HG03060 (cell line): Measurements from ENCODE around the gene EXOSC10.
"Not testable (repeated sequence)": the region's sequence is repeated elsewhere in the genome, so short reads cannot be mapped to it uniquely, and the experiment has no call there.

Experiments used
- ATAC-seq: cut with Tn5 transposase; IDR thresholded peaks from one replicate; pipeline ENCODE4 v1.9.1; 2021; ENCODE audit warnings: low read depth, moderate number of reproducible peaks; ENCODE audit not compliant: unreplicated experiment

The EXOSC10 gene

DNA sequence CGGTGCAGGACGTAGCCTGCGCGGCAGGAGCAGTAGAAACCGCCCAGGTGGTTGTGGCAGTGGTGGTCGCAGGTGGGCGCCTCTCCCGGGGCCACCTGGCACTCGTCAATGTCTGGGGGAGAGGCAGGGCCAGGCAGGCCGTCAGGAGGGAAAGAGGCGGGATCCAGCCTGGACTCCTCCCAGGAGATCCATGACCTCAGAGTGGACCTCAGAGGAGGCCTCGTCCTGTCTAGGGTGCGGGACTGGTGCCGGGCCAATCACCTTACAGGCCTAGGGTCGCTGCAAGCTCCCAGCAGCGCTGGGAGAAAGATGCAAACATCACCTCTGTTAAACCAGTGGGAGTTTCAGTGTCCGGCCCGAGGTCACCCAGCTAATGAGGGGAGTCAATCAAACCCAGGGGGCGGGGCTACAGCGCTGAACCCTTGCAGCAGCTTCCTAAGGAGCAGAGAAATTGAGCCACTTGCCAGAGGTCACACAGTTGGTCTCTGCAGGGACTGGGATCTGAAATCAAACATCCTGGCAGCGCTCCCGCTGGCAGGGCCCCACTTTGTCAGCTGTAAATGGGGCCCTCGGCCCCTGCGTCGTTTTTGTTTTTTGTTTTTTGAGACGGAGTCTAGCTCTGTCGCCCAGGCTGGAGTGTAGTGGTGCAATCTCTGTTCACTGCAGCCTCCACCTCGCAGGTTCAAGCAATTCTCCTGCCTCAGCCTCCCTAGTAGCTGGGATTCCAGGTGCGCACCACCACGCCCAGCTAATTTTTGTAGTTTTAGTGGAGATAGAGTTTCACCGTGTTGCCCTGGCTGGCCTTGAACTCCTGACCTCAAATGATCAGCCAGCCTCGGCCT lies 54.0 kb downstream of the EXOSC10 start:
- no peak for ATAC-seq

GRCh38 chr1:11044849-11045427 lies 54.7 kb downstream of the EXOSC10 start:
- no peak for ATAC-seq

GRCh38 chr1:11044086-11044848 lies 55.4 kb downstream of the EXOSC10 start:
- ATAC-seq, result no peak

- no peak for ATAC-seq
Observed at GRCh38 chr1:11042995-11043874, 56.4 kb downstream of the EXOSC10 start.

GRCh38 chr1:11042065-11042464 lies 57.6 kb downstream of the EXOSC10 start:
- no peak for ATAC-seq

DNA sequence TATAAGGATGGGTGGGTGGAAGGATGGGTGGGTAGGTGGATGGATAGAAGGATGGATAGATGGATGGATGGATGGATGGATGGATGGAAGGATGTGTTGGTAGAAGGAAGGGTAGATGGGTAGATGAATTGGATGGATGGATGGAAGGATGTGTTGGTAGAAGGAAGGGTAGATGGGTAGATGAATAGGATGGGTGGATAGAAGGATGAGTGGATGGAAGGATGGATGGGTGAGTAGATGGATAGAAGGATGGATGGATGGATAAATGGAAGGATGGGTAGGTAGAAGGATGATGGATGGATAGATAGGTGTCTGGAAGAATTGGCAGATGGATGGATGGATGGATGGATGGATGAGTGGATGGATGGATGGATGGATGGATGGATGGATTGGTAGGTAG lies 58.6 kb downstream of the EXOSC10 start:
- ATAC-seq, result no peak

- ATAC-seq, result not testable (repeated sequence)
Observed at GRCh38 chr1:11040105-11040429, 59.6 kb downstream of the EXOSC10 start.

- ATAC-seq, result no peak
Observed at GRCh38 chr1:11039351-11040104, 60.1 kb downstream of the EXOSC10 start.

DNA sequence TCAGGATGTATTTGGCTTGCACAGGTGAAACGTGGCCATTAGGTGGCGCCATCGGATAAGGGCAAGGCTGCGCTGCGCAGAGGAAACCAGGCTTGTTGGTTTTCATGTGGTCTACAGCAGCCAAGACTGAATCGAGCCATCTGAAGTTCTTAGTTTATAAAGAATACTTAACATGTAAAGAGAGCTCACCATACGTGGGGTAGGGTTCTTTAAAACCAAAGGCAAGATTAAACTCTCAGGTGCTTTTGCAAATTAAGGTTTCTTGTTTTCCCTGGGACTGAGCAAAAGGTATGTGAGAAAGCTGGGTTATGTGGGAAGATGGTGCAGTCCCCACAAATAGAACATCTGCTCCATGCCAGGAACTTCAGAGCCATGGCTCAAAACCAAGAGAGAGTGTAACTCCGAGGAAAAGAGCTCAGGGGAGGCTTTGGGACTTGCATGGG lies 61.9 kb downstream of the EXOSC10 start:
- no peak for ATAC-seq

GRCh38 chr1:11037019-11037739 lies 62.5 kb downstream of the EXOSC10 start:
- ATAC-seq, result not testable (repeated sequence)

DNA sequence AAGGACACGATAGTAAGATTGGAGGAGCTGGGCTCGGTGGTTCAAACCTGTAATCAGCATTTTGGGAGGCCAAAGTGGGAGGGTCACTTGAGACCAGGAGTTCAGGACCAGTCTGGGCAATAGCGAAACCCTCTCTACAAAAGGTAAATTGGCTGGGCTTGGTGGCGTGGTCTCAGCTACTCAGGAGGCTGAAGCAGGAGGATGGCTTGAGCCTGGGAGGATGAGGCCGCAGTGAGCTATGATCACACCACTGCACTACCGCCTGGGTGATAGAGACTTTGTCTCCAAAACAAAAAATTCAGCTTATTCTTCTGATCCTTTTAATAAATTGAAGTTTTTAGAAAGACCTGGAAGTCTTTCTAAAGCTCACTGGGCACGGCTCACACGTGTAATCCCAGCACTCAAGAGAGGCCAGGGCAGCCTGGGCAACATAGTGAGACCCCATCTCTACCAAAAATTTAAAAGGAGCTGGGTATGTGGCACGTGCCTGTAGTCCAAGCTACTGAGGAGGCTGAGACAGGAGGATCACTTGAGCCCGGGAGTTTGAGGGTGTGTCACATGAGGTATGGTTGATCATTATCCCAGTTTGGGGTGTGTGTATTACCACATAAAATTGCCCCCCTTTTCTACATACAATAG lies 67.9 kb downstream of the EXOSC10 start:
- ATAC-seq, result no peak

GRCh38 chr1:11030865-11031264 lies 68.8 kb downstream of the EXOSC10 start:
- ATAC-seq, result no peak

DNA sequence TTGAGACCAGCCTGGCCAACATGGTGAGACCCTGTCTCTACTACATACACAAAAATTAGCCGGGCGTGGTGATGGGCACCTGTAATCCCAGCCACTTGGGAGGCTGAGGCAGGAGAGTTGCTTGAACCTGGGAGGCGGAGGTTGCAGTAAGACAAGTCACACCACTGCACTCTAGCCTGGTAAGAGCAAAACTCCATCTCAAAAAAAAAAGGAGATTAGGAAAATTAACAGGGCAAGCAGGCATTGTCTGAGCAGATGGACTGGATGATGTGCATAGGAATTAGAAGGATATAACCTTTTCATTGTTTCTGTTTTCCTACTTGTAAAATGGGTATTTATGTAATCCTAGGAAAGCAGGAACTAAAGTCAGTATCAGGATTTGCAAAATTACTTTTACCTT lies 71.7 kb downstream of the EXOSC10 start:
- ATAC-seq, result no peak

- no peak for ATAC-seq
Observed at GRCh38 chr1:11027316-11027715, 72.4 kb downstream of the EXOSC10 start.

GRCh38 chr1:11026903-11027302 lies 72.8 kb downstream of the EXOSC10 start:
- ATAC-seq, result no peak

- no peak for ATAC-seq
Observed at GRCh38 chr1:11026052-11026451, 73.6 kb downstream of the EXOSC10 start.

DNA sequence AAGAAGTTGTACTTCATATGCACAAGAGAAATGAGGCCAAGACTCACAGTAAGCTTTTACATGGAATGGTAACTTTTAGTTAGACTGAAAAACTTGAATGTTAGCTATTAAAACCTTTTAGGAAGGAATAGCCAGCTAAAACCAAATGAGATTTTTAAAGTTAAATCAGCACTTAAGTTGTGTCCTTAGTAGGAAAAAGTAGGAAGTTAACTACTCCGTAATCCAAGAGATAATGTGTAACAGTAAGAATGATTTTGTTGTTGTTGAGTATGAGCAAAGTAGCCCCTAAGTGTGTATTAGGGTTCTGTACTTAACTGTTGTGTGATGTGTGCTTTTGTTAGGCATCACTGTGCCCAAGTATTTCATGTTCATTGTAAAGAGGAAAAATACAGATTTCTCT lies 74.1 kb downstream of the EXOSC10 start:
- no peak for ATAC-seq

- no peak for ATAC-seq
Observed at GRCh38 chr1:11024874-11025203, 74.8 kb downstream of the EXOSC10 start.
